HG02885 (cell line): Measurements from ENCODE around the gene ARHGEF3.
"Not testable (repeated sequence)": the region's sequence is repeated elsewhere in the genome, so short reads cannot be mapped to it uniquely, and the experiment has no call there.

Experiments used
- ATAC-seq: cut with Tn5 transposase; IDR thresholded peaks from one replicate; pipeline ENCODE4 v1.9.1; 2021; ENCODE audit warnings: mild to moderate bottlenecking; ENCODE audit not compliant: unreplicated experiment, poor library complexity

Gene ARHGEF3

DNA sequence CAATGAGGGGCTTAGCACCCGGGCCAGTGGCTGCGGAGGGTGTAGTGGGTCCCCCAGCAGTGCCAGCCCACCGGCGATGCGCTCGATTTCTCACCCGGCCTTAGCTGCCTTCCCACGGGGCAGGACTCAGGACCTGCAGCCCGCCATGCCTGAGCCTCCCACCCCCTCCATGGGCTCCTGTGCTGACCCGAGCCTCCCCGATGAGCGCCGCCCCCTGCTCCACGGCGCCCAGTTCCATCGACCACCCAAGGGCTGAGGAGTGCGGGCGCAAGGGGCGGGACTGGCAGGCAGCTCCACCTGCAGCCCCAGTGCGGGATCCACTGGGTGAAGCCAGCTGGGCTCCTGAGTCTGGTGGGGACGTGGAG is 109.8 kb downstream of the ARHGEF3 start:
- not testable (repeated sequence) for ATAC-seq

GRCh38 chr3:56691165-56692000 is 110.4 kb downstream of the ARHGEF3 start:
- no peak for ATAC-seq

GRCh38 chr3:56689303-56689702 is 112.4 kb downstream of the ARHGEF3 start:
- ATAC-seq, result no peak

DNA sequence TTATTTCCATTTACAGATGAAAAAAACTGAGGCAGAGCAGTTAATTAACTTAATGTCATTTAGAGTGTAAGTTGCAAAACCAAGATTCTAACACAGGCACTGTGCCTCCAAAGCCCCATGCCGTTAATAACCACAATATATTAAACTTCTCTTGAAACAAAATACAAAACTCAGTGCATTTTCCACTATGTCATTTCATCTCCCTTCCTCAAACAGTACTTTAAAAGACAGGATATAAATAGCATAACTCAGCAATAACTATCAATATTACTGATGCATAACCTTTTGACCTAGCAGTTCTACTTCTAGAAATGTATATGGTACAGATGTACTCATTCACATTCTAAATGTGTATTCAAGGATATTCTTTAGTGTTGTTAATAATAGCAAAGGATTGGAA is 113.6 kb downstream of the ARHGEF3 start:
- peak; percentile 65 for ATAC-seq

DNA sequence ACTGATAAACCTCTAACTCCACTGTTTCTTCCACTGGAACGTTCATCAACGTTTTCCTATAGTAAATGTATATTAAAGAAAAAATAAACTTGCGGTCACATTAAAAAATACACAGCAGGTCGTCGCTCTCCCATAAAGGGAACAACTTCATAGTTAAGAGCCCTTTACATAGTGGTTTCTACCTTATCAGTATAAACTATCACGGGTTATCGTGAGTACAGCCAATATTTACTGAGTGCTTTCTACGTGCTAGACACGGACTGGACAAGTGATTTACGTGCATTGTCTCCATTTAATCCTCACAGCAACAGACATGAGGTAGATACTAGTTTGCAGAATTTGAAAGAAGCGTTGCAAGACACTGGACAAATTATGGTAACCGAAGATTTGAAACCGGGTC is 117.7 kb downstream of the ARHGEF3 start:
- ATAC-seq, result no peak

DNA sequence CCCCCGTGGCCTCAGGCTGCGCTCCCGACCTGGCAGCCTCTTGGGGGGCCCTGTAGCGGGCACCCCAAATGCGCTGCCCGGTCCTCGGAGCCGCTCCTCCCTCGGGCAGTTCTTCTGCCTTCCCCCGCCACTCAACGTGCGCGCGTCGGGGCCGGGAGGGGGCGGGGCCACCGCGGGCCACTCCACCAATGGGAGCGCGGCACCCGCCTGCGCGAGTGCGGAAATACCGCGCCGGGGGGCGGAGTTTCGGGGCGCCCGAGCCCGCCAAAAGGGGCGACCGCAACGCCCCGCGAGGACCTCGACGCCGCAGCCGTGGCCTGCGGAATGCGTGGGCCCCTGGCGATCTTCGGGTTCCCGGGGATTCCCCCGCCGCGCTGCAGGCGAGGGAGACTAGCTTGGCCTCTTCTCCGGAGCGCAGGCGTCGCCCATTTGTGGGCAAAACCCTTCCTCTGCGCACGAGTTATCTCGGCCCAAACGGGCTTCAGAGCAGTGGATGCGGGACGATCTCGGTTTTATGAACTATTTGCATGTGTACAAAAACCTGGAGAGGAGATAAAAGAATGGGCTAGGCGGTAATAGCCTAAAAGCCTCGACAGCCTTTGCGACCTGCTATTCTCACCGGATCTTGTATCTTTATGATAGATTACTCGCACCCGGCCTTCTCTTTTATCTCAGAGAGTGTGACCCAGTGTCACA is 118.5 kb downstream of the ARHGEF3 start, which contains the start of gene TASOR:
Gene TASOR (minus strand): TSS at position 144 of the 696 bp plus-strand sequence. CDS start 259 bp downstream, outside the sequence.
- ATAC-seq, result peak; percentile 81

DNA sequence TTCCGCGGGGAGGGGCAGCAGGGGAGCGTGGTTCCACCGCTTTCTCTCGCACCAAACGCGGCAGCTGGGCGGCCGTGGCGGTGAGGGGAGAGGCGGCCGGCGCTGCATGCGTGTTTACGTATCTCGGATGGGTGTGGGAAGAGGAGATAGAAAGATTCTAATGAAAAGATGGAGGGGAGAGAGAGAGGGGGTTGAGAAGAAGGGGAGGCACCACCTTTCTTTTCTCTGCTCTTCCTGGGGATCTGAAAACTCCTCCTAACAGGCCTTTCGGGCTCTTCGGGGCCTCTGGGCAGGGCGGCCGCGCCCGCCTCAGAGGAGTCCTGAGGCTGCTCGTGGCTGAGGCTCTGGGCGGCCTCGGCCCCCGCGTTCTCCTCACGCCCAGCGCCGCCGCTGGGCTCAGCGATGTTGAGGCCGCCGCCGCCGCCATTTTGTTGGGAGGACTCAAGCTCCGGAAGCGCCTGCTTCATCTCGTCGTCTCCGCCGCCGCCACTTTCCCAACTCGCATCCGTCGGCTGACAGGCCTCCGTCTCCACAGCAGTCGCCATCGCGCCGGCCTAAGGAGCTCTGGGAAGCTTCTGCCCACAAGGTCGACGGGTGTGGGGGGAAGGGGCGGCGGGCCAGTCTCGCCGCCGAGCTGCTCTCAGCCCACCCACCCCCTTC is 119.2 kb downstream of the ARHGEF3 start:
- peak; percentile 69 for ATAC-seq

- no peak for ATAC-seq
These were observed 119.7 kb downstream of the ARHGEF3 start for GRCh38 chr3:56681984-56682461.

DNA sequence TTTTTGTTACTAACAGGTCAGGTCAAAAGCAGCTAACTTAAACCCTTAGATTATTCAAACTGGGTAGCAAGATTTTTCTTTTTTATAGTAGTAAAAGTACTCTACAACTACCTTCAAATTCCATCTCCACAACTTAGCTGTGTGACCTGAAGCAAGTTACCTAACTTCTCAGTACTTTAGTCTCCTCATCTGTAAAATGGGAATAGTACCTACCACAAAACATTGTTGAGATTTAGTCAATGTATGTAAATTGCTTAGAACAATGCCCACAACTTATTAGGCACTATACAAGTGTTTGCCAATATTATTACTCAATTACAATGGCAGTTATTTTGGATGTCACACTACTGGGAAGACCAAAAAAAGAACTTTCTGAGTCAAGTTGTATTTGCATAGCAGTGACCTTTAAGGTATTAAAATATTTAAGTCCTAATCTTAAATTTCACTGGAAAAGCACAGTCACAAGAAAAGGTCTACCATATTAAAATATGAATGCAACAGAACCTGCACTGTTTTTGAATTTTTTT is 121.6 kb downstream of the ARHGEF3 start:
- no peak for ATAC-seq
